Neutrophil (primary cell): Measurements from ENCODE around the gene SMARCC1.
A peak's percentile ranks its signal among the peaks of the same experiment; 100 is the strongest.

Experiments used
- H3K27ac ChIP-seq: fragments of 200-600 bp; sonication (generic); 2 replicates; pipeline ENCODE4 v1.5.1; 2016; ENCODE audit warnings: mild to moderate bottlenecking, moderate library complexity
- H3K27me3 ChIP-seq: fragments of 200-600 bp; sonication (generic); 2 replicates; pipeline ENCODE4 v1.6.0; 2016; ENCODE audit warnings: mild to moderate bottlenecking
- H3K36me3 ChIP-seq: fragments of 200-600 bp; sonication (generic); 2 replicates; pipeline ENCODE4 v1.5.1; 2017
- H3K4me1 ChIP-seq, 2 experiments: fragments of 200-600 bp in 1 of 2; sonication (generic) in 1 of 2; 1 replicate in 1 of 2; 2 replicates in 1 of 2; pipeline versions ENCODE4 v1.5.1 to v1.6.1; 2013 to 2016; ENCODE audit warnings: low read depth in 1 of 2, low read length in 1 of 2, mild to moderate bottlenecking in 1 of 2, moderate library complexity in 1 of 2; ENCODE audit not compliant: control insufficient read depth in 1 of 2, insufficient read depth in 1 of 2
- H3K4me3 ChIP-seq, 2 experiments: fragments of 200-600 bp in 1 of 2; sonication (generic) in 1 of 2; 1 replicate in 1 of 2; 2 replicates in 1 of 2; pipeline ENCODE4 v1.5.1; 2013 to 2016; ENCODE audit warnings: low read depth in 1 of 2, low read length in 1 of 2, mild to moderate bottlenecking in 1 of 2, moderate library complexity in 1 of 2
- H3K9me3 ChIP-seq: fragments of 200-600 bp; sonication (generic); 2 replicates; pipeline ENCODE4 v1.5.1; 2016
- TF ChIP-seq, protein P1 (sequence below): fragments of 200-600 bp; sonication (generic); IDR thresholded peaks from 2 replicates; pipeline ENCODE4 v1.5.1; 2016; ENCODE audit warnings: antibody characterized with exemption

SMARCC1 gene

GRCh38 chr3:47643092-47643491 lies 138.6 kb downstream of the SMARCC1 start:
- TF ChIP-seq, protein P1, sequence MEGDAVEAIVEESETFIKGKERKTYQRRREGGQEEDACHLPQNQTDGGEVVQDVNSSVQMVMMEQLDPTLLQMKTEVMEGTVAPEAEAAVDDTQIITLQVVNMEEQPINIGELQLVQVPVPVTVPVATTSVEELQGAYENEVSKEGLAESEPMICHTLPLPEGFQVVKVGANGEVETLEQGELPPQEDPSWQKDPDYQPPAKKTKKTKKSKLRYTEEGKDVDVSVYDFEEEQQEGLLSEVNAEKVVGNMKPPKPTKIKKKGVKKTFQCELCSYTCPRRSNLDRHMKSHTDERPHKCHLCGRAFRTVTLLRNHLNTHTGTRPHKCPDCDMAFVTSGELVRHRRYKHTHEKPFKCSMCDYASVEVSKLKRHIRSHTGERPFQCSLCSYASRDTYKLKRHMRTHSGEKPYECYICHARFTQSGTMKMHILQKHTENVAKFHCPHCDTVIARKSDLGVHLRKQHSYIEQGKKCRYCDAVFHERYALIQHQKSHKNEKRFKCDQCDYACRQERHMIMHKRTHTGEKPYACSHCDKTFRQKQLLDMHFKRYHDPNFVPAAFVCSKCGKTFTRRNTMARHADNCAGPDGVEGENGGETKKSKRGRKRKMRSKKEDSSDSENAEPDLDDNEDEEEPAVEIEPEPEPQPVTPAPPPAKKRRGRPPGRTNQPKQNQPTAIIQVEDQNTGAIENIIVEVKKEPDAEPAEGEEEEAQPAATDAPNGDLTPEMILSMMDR = no peak
- peaks cover 18% of the 10 kb centered on the region for H3K36me3 ChIP-seq
- no peaks in the 10 kb centered on the region for H3K9me3 ChIP-seq
- H3K27me3 ChIP-seq = no peaks in the 10 kb centered on the region
- H3K4me3 ChIP-seq = no peak overlapping the region
- no peak overlapping the region for H3K27ac ChIP-seq
- H3K4me1 ChIP-seq = peaks cover 6% of the 10 kb centered on the region in 2 experiments

DNA sequence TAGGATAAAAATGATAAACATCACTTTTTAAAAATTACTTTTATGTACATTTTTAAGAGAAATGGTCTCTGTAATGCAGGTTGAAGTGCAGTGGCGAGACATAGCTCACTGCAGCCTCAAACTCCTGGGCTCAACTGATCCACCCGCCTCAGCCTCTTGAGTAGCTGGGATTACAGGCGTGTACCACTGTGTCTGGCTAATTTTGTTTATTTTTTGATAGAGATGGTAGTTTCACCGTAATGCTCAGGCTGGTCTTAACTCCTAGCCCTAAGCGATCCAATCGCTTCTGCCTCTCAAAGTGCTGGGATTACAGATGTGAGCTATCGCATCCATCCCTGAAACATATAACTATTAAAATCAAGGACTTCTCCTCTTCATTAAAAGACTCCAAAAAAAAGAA lies 140.0 kb downstream of the SMARCC1 start:
- Histone ChIP-seq H3K27me3 (no peaks in the 10 kb centered on the region), H3K4me1 (peaks cover 6% of the 10 kb centered on the region in 2 experiments), H3K4me3 (no peak overlapping the region), H3K27ac (no peak overlapping the region), H3K36me3 (peaks cover 21% of the 10 kb centered on the region), H3K9me3 (no peaks in the 10 kb centered on the region)
- TF ChIP-seq, protein P1 = no peak

DNA sequence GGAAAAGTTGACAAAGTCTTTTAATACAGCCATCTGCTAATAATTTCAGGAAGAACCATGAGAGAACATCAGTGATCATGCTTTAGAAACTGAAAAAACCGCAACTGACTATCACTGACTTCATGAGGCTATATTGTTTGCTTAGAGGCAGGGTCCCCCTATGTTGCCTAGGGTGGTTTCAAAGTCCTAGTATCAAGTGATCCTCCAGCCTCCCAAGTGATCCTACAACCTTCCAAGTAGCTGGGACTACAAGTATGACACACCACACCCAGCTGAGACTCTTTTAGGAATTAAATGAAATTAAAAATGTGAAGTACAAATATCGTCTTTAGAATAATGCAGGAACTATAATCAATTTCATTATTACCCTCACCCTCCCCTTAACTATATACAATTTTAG lies 144.8 kb downstream of the SMARCC1 start:
- H3K36me3 ChIP-seq = peaks cover 13% of the 10 kb centered on the region
- H3K27me3 ChIP-seq = no peaks in the 10 kb centered on the region
- no peak overlapping the region for H3K27ac ChIP-seq
- peaks cover 17 to 28% of the 10 kb centered on the region in 2 experiments for H3K4me1 ChIP-seq
- TF ChIP-seq, protein P1 = no peak
- H3K4me3 ChIP-seq = no peak overlapping the region
- H3K9me3 ChIP-seq = no peaks in the 10 kb centered on the region

- H3K27ac ChIP-seq = peak overlapping the region; percentile 78
Observed at GRCh38 chr3:47636225-47636624, 145.5 kb downstream of the SMARCC1 start.

GRCh38 chr3:47635536-47635935 lies 146.2 kb downstream of the SMARCC1 start:
- Histone ChIP-seq H3K9me3 (no peaks in the 10 kb centered on the region), H3K4me1 (peaks cover 17 to 28% of the 10 kb centered on the region in 2 experiments), H3K27me3 (no peaks in the 10 kb centered on the region), H3K27ac (peak overlapping the region; percentile 78), H3K4me3 (no peak overlapping the region), H3K36me3 (peaks cover 12% of the 10 kb centered on the region)
- TF ChIP-seq, protein P1 = no peak

More at GRCh38 chr3:47636225-47636624, 145.5 kb downstream of the SMARCC1 start:
- H3K9me3 ChIP-seq = no peaks in the 10 kb centered on the region
- TF ChIP-seq, protein P1 = no peak
- peaks cover 13% of the 10 kb centered on the region for H3K36me3 ChIP-seq
- no peaks in the 10 kb centered on the region for H3K27me3 ChIP-seq
- H3K4me1 ChIP-seq = peaks cover 17 to 28% of the 10 kb centered on the region in 2 experiments
- no peak overlapping the region for H3K4me3 ChIP-seq

DNA sequence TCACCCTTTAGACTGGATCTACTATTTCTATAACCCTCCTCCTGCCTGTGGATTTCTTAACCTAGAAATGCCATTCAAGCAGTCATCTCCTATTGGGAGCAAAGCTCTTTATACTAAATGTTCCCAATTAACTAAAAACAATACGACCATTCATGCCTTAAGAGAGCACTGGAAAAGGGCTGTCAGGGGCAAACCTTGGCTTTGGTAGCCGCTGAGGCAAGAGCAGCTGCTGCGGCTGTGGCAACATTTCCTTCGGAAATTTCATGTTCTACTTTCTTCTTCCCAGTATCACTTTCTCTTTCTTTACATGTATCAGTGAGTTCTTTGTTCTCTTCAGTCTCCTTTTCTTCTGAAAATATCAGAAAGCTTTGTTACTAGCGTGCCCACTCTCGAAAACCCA lies 146.7 kb downstream of the SMARCC1 start:
- Histone ChIP-seq H3K27me3 (no peaks in the 10 kb centered on the region), H3K9me3 (no peaks in the 10 kb centered on the region), H3K27ac (peak overlapping the region; percentile 78), H3K4me3 (no peak overlapping the region), H3K4me1 (peaks cover 17 to 28% of the 10 kb centered on the region in 2 experiments), H3K36me3 (peaks cover 18% of the 10 kb centered on the region)
- TF ChIP-seq, protein P1 = no peak
